ENCODE measurements around the gene COMT.
"Not testable (repeated sequence)": the region's sequence is repeated elsewhere in the genome, so short reads cannot be mapped to it uniquely, and the experiment has no call there.

Gene COMT

GRCh38 chr22:19927696-19928095 lies 13.9 kb upstream of the COMT start:
- no peak for DNase-seq (ENCODE audit: insufficient read length, low spot score)
- no peak for FAIRE-seq

GRCh38 chr22:19928207-19928606 lies 13.4 kb upstream of the COMT start:
- DNase-seq (ENCODE audit: insufficient read length, low spot score) (no peak), FAIRE-seq (no peak)

GRCh38 chr22:19929586-19930550 lies 11.7 kb upstream of the COMT start:
- no peak for FAIRE-seq
- DNase-seq (ENCODE audit: insufficient read length, low spot score): no peak

DNA sequence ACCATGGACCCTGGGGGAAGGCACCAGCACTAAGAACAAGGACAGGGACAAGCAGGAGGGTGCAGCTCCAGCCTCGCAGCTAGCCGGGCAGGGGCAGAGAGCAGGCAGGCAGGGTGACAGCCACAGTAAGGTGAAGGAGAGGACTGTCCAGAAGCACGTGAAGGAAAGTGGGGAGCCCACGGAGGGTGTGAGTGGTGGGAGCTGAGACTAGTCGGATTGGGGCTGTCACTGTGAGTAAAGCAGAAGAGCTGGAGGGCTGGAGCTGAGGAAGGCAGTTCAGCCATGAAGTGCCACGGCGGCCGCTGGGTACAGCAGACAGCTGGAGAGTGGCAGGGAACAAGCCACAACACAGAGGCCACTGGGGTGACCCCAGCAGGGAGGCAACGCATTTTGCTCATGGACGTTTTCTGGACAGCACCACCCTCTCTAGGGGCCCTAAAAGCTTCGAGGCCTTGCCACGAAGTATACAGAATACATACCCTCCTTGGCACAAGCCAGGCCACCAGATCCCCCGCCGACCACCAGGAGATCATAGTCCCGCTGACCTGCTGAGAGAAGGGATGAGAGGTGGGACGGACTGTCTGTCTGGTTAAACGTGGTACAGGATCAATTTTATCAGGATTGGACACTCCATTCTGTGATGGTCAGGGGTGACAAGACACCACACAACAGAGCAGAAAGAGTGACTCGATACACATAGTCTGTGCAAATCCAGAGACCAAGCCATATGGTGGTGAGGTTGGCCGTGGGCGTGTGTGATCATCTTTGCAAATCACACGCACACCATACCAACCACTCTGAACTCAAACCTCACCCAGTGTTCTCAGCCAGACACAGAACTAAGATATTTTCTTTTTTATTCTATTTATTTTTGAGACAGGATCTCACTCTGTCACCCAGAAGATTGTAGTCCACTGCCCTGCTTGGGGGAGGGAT lies 10.8 kb upstream of the COMT start:
- FAIRE-seq: no peak
- DNase-seq (ENCODE audit: insufficient read length, low spot score): no peak

DNA sequence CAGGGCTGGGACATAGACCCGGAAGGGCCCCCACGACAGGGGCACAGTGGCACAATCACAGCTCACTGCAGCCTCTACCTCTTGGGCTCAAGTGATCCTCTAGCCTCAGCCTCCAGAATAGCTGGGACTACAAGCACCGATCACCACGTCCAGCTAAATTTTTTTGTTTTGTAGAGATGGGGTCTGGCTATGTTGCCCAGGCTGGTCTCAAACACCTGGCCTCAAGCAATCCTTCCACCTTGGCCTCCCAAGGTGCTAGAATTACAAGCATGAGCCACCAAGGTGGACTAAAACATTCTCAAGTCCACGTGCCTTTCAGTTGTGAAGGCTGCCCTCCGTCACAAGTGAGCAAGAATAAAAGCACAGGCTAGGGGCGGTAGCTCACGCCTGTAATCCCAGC lies 10.1 kb upstream of the COMT start:
- FAIRE-seq: no peak
- no peak for DNase-seq (ENCODE audit: insufficient read length, low spot score)

GRCh38 chr22:19932367-19933206 lies 9.0 kb upstream of the COMT start:
- no peak for FAIRE-seq

GRCh38 chr22:19933341-19934241 lies 8.0 kb upstream of the COMT start:
- DNase-seq (ENCODE audit: insufficient read length, low spot score) (no peak), FAIRE-seq (no peak)

More at GRCh38 chr22:19932367-19933206, 9.0 kb upstream of the COMT start:
- DNase-seq (ENCODE audit: insufficient read length, low spot score): no peak

- not testable (repeated sequence) for FAIRE-seq; DNase-seq (ENCODE audit: insufficient read length, low spot score)
Observed at GRCh38 chr22:19935123-19935718, 6.4 kb upstream of the COMT start.

- FAIRE-seq (no peak), DNase-seq (ENCODE audit: insufficient read length, low spot score) (no peak)
Observed at GRCh38 chr22:19936513-19936912, 5.1 kb upstream of the COMT start.

- DNase-seq (ENCODE audit: insufficient read length, low spot score) (no peak), FAIRE-seq (no peak)
Observed at GRCh38 chr22:19937616-19938473, 3.7 kb upstream of the COMT start.

- FAIRE-seq: no peak
- DNase-seq (ENCODE audit: insufficient read length, low spot score): no peak
Observed at GRCh38 chr22:19940536-19941364, 822 bp upstream of the COMT start.

DNA sequence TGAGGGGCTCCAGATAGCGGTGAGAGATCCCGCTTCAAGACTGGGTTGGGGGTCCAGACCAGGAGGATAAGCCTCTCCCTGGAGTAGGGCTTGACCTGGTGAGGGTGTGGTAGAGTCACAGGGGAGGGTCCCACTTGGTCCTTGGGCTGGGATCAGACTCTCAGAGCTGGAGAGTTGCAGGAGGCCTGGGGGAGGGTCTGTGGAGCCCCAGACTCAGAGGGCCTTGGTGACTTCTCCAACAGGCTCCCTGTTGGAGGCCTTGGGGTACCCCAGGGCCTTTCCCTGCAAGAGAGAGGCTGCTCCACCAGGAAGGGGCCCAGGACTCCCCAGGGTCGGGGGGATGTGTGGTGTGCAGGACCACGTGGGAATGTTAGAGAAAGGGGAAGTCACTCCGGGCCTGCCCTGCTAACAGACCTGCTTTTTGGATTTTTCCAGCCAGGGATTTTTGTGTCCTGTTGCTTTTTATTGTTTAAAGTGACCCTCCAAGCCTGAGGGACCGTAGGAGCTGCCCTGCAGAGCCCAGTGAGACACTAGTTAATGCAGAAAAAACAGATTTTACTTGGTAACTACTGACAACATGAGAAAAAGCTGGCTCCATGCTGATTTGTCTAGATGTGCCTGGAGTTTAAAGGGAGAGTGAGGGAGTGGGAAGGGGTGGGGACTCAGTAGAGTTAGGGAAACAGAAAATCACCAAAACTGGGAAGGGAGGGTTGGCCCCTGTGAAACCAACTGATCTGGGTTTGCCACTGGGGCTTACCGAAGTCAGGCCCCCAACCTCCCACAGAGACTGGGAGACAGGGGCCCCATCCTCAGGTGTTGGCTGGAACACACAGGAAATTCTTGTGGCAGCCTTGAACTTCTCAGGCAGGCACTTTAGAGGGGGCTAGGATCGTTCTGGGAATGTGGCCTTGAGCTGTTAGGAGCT lies 847 bp downstream of the COMT start:
- no peak for DNase-seq (ENCODE audit: insufficient read length, low spot score)
- no peak for FAIRE-seq

DNA sequence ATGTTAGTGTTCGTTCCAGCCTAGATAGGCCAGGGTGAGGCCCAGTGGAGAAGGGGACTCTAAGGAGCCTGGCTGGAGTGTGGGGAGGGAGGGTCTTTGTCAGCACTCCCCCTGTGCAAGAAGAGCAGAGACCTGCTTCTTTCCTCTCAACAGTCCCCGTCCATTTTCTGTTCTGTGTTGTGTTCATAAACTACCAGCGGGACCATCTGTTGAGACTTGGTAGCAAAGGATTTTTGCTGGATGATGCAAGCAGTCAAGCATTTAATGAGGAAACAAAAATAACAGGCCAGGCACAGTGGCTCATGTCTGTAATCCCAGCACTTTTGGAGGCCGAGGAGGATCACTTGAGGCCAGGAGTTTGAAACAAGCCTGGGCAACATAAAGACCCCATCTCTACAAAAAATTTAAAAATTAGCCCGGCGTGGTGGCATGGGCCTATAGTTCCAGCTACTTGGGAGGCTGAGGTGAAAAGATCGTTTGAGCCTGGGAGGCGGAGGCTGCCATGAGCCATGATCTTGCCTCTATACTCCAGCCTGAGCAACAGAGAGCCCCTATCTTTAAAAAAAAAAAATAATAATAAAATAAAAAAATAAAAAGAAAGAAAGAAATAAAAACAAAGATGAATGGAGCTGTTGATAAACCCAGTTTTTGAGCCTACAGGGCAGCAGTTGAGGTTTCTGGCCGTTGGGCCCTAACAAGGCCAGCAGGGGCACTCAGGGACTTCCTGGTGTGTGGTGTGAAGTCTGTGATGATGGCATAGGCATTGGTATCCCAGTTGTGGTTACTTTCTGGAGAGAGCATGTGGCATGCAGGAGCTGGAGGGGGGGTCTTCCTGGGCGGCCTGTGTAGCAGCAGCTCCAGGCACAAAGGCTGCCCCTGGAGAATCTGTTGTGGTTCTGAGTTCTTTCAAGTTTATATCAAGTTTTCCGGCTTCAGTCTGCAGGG lies 1.8 kb downstream of the COMT start:
- DNase-seq (ENCODE audit: insufficient read length, low spot score): no peak

GRCh38 chr22:19948057-19948760 lies 6.6 kb downstream of the COMT start:
- no peak for FAIRE-seq
- no peak for DNase-seq (ENCODE audit: insufficient read length, low spot score)

More for the DNA sequence above, 1.8 kb downstream of the COMT start:
- FAIRE-seq: no peak
